Effector CD4-positive, alpha-beta T cell (primary cell): ENCODE data around the gene SLC25A2. TPM values are rescaled to one million over a fixed set of nuclear protein-coding genes. Genes with fewer than 3 reads are reported as not detected.
A peak's percentile ranks its signal among the peaks of the same experiment; 100 is the strongest.
"Not testable (repeated sequence)": the region's sequence is repeated elsewhere in the genome, so short reads cannot be mapped to it uniquely, and the experiment has no call there.

Experiments used
- DNase-seq: peaks from one replicate; pipeline ENCODE4 v3.0.0-alpha.2; 2020
- total RNA-seq: gene quantifications from one replicate; lab custom pipeline; 2026; lab: John Stamatoyannopoulos, UW

Gene SLC25A2
- not detected for total RNA-seq

DNA sequence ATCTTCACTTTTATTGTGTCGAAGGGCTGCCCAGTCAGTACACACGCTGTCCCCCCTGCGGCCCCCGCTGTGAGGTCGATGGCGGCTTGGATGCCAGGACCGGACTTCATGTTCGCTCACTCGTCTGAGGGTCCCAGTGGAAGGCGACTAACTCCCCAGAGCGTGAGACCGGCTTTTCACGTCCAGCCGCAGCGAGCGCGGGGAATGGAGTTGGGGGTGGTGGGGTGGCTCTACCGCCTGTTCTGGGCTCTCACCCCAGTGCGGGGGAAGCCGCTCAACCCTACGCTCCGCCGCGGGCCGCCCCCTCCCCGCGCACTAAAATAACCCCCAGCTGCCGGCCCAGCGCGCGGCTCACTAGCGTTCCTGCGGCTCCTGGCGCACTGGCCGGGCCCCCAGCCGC is at the start of gene SLC25A2:
SLC25A2 (minus strand) TSS at position 294 of the 400 bp plus-strand sequence; CDS start at position 110, 184 bp downstream.
- no peak for DNase-seq

GRCh38 chr5:141351591-141351990 is 47.7 kb upstream of the SLC25A2 start:
- no peak for DNase-seq

GRCh38 chr5:141349917-141350619 is 46.2 kb upstream of the SLC25A2 start, which contains the start of gene PCDHGB1:
Gene PCDHGB1, plus strand, starts transcription at chr5:141350099. Its CDS starts 162 bp downstream, at chr5:141350261.
- peak; percentile 16 for DNase-seq

DNA sequence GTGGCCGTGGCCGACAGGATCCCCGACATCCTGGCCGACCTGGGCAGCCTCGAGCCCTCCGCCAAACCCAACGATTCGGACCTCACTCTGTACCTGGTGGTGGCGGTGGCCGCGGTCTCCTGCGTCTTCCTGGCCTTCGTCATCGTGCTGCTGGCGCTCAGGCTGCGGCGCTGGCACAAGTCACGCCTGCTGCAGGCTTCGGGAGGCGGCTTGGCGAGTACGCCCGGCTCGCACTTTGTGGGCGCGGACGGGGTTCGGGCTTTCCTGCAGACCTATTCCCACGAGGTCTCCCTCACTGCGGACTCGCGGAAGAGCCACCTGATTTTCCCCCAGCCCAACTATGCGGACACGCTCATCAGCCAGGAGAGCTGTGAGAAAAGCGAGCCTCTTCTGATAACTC is 42.2 kb upstream of the SLC25A2 start:
- DNase-seq, result not testable (repeated sequence)

DNA sequence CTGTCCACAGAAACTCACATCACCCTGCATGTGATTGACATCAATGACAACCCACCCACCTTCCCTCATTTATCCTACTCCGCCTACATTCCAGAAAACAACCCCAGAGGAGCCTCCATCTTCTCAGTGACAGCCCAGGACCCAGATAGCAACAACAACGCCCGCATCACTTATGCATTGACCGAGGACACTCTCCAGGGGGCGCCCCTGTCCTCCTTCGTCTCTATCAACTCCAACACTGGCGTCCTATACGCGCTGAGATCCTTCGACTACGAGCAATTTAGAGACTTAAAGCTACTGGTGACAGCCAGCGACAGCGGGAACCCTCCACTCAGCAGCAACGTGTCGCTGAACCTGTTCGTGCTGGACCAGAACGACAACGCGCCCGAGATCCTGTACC is 41.5 kb upstream of the SLC25A2 start:
- no peak for DNase-seq

GRCh38 chr5:141343953-141344463 is 40.2 kb upstream of the SLC25A2 start:
- no peak for DNase-seq

- no peak for DNase-seq
Observed at GRCh38 chr5:141343242-141343952, 39.5 kb upstream of the SLC25A2 start, which contains the start of gene PCDHGA3. Gene PCDHGA3, plus strand, starts transcription at chr5:141343829. Its CDS starts 205 bp downstream, at chr5:141344034.

GRCh38 chr5:141342773-141343172 is 38.9 kb upstream of the SLC25A2 start:
- DNase-seq, result no peak

DNA sequence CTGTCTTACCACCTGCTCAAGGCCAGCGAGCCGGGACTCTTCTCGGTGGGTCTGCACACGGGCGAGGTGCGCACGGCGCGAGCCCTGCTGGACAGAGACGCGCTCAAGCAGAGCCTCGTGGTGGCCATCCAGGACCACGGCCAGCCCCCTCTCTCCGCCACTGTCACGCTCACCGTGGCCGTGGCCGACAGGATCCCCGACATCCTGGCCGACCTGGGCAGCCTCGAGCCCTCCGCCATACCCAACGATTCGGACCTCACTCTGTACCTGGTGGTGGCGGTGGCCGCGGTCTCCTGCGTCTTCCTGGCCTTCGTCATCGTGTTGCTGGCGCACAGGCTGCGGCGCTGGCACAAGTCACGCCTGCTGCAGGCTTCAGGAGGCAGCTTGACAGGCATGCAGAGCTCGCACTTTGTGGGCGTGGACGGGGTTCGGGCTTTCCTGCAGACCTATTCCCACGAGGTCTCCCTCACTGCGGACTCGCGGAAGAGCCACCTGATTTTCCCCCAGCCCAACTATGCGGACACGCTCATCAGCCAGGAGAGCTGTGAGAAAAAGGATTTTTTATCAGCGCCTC is 37.0 kb upstream of the SLC25A2 start:
- DNase-seq, result not testable (repeated sequence)

- DNase-seq, result no peak
Observed at GRCh38 chr5:141338538-141339306, 34.9 kb upstream of the SLC25A2 start, which contains the start of gene PCDHGA2. Gene PCDHGA2, plus strand, starts transcription at chr5:141338760.

DNA sequence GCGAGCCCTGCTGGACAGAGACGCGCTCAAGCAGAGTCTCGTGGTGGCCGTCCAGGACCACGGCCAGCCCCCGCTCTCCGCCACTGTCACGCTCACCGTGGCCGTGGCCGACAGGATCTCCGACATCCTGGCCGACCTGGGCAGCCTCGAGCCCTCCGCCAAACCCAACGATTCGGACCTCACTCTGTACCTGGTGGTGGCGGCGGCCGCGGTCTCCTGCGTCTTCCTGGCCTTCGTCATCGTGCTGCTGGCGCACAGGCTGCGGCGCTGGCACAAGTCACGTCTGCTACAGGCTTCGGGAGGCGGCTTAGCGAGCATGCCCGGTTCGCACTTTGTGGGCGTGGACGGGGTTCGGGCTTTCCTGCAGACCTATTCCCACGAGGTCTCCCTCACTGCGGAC is 28.7 kb upstream of the SLC25A2 start:
- not testable (repeated sequence) for DNase-seq

DNA sequence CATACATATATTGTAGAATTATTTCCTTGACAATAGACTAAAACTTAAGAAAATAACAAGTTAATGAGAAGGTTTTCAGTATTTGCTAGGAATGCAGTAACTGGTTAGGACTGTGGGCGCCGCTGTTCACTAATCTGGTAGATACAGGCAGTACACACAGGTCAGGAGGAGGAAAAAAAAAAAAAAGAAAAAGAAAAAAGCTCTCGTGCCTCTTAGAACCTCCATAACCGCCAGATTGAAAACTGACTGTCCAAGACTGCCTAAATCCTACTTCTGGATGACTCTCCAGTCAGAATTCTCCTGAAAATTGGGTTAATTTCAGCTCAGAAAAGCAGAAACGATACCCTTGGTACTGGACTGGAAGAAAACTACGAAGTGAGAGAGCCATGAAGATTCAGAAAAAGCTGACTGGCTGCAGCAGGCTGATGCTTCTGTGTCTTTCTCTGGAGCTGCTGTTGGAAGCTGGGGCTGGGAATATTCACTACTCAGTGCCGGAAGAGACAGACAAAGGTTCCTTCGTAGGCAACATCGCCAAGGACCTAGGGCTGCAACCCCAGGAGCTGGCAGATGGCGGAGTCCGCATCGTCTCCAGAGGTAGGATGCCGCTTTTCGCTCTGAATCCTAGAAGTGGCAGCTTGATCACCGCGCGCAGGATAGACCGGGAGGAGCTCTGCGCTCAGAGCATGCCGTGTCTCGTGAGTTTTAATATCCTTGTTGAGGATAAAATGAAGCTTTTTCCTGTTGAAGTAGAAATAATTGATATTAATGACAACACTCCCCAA is 26.6 kb upstream of the SLC25A2 start, which contains the start of gene PCDHGA1:
PCDHGA1 (plus strand) TSS at position 216 of the 782 bp plus-strand sequence.
- no peak for DNase-seq

- no peak for DNase-seq
Observed at GRCh38 chr5:141328231-141328630, 24.4 kb upstream of the SLC25A2 start.

GRCh38 chr5:141326088-141326854 is 22.4 kb upstream of the SLC25A2 start:
- peak; percentile 61 for DNase-seq

DNA sequence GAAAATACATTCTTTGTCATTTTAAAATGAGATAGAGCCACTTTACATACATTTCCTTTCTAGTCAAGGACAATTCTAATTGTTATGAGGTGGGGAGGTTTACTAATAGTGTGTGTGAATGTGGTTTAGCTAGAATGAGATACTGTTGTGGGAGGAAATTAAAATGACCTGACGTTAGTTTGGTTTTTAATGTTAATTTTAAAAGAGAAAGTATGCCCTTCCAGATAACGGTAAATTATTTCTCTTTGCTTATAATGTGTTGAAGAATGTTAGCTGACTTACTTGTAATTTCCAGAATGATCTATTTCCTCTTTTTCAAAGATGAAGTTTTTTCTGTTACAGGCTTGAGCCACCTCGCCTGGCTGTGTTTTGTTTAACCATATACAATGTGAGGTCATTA is 18.4 kb upstream of the SLC25A2 start:
- no peak for DNase-seq

DNA sequence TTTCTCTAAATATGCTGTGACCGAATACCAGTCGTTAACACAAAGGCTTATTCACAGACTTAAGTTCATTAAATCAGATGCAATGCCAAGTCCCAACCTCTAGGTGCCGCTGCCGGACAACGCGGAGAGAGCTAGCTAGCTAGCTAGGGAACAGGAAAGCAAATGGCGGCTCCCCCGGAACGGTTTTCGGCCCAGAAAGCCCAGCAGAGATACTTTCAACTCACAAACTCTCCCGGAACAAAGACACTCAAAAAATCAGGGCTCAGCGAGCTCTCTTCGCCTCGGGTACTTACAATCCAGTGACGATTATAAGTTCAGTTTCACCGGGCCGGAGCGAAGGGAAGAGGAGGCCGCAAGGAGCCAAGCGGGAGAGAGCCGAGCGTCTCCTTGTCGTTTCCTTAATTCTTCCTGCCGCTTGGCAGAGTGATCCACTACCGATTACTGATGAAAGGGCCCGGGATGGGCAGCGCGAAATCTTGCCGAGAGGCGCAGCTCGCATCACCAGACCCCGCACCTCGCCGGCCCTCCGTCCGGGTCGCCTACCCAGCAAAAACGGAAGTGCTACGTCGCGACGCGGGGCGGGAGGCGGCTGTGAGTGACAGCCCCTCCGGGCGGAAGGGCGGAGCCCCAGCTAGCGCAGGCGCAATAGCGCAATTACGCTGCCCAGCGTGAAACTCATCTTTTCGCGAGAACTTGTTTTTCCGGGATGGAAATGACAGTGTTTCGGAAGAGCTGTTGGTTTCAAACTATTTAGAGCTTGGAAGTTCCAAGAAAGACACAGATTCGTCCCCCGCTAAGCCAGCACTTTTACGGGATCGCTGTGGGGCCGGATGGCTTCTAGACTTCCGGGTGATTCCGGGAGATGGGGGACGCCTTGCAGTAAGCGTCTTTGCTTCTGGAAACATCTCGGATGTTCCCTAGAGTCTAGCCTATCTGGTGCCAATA is 16.6 kb upstream of the SLC25A2 start, which contains the start of gene TAF7:
TAF7 (minus strand) TSS at position 560 of the 945 bp plus-strand sequence. CDS start 740 bp downstream, outside the sequence.
- peak; percentile 86 for DNase-seq

GRCh38 chr5:141319699-141320098 is 15.8 kb upstream of the SLC25A2 start:
- DNase-seq, result no peak

GRCh38 chr5:141319202-141319601 is 15.4 kb upstream of the SLC25A2 start:
- no peak for DNase-seq

DNA sequence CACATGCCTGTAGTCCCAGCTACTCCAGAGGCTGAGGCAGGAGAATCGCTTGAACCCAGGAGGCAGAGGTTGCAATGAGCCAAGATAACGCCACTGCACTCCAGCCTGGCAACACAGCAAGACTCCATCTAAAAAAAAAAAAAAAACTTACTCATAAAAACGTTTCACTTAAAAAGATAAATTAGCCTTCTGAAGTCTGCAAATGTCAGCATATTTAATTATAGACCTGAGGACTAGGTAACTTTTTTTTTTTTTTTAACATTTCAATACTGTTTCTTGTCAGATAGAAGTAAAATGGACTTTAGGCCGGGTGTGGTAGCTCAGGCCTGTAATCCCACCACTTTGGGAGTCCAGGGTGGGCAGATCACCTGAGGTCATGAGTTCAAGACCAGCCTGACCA is 13.1 kb upstream of the SLC25A2 start:
- DNase-seq, result not testable (repeated sequence)
